HG03457 (cell line): ENCODE data around the gene LPP.

Source experiments
- ATAC-seq: cut with Tn5 transposase; IDR thresholded peaks from one replicate; pipeline ENCODE4 v1.9.1; 2021; ENCODE audit warnings: moderate number of reproducible peaks; ENCODE audit not compliant: unreplicated experiment

The LPP gene

GRCh38 chr3:188812198-188812597 lies 658.2 kb downstream of the LPP start:
- ATAC-seq = no peak

- ATAC-seq = no peak
Measured at GRCh38 chr3:188814581-188814980, 660.6 kb downstream of the LPP start.

GRCh38 chr3:188817103-188817934 lies 663.4 kb downstream of the LPP start:
- ATAC-seq = no peak

DNA sequence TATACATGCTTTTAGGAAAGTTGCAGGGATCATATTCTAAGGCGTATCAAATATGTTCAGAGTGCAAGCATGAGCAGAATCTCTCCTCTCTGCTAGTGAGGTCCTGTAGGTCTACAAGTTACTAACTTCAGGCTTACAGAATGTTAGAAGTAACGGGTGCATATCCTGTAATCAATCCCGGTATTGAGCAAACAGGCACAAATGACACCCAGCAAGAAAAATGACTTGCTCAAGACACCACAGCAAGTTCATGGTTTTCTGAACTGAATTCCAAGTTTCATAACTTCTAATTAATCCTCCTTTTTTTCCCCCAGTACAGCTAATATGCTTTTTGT lies 663.9 kb downstream of the LPP start:
- no peak for ATAC-seq

DNA sequence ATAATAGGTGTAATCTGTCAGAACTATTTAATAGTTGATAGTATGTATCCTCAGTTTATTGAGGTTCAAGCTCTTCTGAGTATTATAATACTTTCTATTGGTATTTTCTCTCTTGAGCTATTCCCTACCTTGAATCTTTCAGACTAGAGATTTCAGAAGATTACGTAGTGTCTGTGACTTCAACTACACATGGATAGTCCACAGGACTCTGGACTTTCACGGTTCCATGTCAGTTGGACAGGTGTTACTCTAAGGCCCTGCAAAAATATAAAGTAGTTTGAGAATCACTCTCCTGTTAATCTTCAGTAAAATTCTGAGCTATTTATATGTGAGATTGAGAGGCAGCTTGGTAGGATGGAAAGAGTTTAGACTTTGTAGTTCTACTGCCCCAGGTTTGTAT lies 664.3 kb downstream of the LPP start:
- no peak for ATAC-seq

DNA sequence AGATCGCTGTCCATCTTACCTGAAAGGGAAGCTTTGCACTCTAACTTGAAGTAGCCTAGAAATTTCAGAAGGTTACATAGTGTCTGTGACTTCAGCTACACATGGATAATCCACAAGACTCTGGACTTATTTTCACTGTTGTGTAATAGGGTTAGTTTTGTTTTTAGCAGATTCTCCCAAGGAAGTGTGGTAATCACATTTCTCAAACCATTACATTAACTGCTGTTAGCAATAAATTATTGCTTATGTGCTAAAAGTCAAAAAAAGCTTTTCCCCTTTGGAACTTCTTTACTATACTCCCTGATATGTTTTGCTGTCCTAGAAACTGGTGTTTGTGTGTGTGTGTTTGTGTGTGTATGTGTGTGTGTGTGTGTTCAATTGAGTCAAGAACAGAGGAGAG lies 666.0 kb downstream of the LPP start:
- no peak for ATAC-seq

GRCh38 chr3:188822004-188822403 lies 668.0 kb downstream of the LPP start:
- ATAC-seq = no peak

DNA sequence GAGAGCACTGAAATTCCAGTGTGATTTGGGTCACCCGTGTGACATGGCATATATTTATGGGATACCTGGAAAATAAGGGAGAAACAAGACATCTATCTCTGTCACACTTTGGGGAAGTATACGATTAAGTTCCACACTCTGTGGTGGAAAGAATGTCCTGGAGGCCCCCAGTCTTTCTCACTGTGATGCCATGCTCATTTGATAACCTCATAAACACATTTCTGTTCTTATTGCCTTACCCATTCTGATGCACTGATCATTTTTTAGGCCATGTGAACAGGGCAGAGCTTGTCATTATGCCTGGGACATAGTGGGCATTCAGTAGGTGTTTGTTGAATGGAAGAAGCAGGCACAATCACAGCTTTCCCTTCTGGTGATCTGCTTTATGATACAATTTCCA lies 668.5 kb downstream of the LPP start:
- no peak for ATAC-seq

GRCh38 chr3:188824566-188824965 lies 670.6 kb downstream of the LPP start:
- ATAC-seq = no peak

DNA sequence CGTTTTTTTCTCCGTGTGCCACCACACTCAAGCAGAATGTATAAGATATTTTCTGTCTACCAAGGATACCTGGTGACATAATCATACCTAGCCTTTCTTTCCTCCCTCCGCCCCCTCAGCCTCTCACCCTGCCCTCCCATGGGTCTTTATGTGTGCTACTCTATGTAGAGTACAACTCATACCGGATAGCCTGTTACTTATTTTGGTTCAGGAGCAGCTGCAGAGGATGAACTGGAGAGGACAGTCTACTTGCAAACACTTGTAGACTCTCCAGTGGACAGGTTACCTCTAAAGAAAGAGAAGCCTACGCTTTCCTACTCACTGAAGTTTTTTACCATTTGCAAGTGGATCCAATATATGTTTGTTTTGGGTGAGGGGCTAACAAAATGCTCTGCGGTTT lies 671.9 kb downstream of the LPP start:
- no peak for ATAC-seq

DNA sequence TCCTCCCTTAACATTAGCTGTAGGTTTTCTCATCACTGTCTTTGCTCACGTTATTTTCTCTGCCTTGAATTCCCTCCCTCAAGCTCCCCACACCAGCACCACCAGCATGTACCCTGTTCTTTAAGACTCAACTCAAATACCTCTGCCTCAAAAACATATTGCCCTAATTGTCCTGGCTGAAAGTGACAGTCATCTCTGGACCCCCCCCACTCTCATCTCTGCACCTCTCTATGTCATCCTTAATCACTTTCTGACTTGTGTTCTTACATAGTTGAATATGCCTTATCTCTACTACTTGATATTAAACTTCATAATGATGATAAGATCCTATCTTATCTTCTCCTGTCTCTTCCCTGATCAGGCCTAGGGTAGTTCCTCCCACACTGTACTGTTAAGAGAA lies 672.6 kb downstream of the LPP start:
- no peak for ATAC-seq

- ATAC-seq = no peak
Measured at GRCh38 chr3:188827103-188827502, 673.1 kb downstream of the LPP start.

DNA sequence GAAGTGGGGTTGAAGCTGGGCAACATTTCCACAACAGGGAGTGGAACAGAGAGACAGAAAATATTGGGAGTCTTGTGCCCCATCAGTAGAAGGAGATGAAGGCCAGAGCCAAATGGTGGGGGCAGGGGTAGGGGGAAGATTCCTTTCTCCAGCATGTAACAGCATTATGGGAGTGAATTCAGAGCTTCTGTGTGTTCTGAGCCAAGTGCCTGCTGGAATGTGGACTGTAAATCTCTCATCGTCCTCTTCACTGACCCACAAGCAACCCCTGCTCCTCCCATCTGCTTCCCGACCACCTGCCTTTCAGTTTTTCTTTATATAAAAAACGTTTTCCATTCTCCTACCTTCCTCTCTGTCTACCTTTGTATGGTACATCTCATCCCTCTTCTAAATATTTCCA lies 673.6 kb downstream of the LPP start:
- ATAC-seq = no peak

GRCh38 chr3:188829130-188829529 lies 675.2 kb downstream of the LPP start:
- ATAC-seq = no peak

DNA sequence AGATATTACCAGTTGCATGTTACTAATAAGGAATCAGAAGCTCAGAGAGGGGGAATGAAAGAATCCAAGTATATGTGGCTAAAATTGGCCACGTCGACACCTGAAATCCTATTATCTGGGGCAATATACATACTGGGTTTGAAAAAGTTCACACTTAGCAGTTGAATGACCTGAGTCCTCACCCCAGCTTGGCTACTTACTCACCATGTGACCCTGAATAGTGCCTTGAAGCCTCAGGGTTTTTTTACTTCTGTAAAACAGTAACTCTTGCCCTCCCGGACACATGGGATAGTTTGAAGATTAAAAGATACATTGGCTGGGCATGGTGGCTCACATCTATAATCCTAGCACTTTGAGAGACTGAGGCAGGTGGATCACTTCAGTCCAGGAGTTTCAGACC lies 675.6 kb downstream of the LPP start:
- ATAC-seq = no peak

DNA sequence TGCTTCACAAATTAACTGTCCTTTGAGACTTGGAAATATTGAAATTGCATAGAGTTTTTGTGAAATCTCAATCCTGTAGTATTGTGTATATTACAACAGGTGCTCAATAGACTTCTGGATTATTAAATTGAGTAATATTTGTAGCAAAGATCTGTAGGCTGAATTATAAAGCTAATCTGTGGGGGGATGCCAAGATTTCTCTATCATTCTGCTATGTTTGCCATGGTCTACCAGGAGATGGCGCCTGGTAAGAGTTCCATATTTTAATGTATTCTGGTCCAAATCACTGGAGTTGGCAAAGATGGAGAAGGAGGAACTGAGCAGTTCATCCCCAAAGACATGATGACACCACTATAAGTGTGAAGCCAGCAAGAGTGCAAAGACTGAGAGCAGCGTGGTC lies 676.9 kb downstream of the LPP start:
- no peak for ATAC-seq

- no peak for ATAC-seq
Measured at GRCh38 chr3:188832146-188832545, 678.2 kb downstream of the LPP start.

- ATAC-seq = no peak
Measured at GRCh38 chr3:188832961-188833721, 679.2 kb downstream of the LPP start.

DNA sequence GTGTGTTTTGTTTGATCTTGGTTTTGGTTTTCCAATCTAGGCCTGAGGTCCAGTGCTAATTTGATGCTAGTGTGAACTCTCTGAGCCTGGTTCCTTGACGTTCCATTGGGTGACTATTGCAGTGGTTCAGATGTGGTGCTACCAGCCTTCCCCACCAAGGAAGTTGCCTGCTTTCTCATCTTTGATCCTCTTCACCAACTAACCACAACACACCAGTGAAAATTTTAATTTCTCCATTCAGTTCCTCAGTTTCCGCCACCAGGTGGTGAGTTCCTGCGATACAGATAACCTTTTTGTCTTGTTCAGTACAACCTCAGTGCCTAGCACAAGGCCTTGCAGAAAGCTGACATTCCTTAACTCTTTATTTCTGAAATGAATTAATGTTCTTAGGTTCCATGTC lies 680.4 kb downstream of the LPP start:
- no peak for ATAC-seq

- ATAC-seq = no peak
Measured at GRCh38 chr3:188839187-188839695, 685.3 kb downstream of the LPP start.

- ATAC-seq = no peak
Measured at GRCh38 chr3:188840290-188840689, 686.3 kb downstream of the LPP start.

- ATAC-seq = no peak
Measured at GRCh38 chr3:188841906-188842305, 687.9 kb downstream of the LPP start.
